Muscle of arm (tissue), 12 donors: ENCODE data around the gene STPG1. TPM values are rescaled to one million over a fixed set of nuclear protein-coding genes. Genes with fewer than 3 reads are reported as not detected.

ENCODE experiments used
- DNase-seq: peaks from one replicate; pipeline ENCODE4 v3.0.0-alpha.2; 2013
- polyA plus RNA-seq, 12 donors: library from polyadenylated mRNA; unstranded; fragments of 120-200 nt; gene quantifications; one replicate each; pipeline ENCODE4 v1.2.1, GENCODE V29; 2013; ENCODE audit not compliant: insufficient read length in 12 of 12

Gene STPG1
- polyA plus RNA-seq, 12 donors = 1.1 to 5.2 (median 1.5) TPM; not detected in 2

GRCh38 chr1:24426744-24427544 is 13.4 kb upstream of the STPG1 start:
- DNase-seq = no peak

GRCh38 chr1:24425922-24426321 is 12.3 kb upstream of the STPG1 start:
- DNase-seq = no peak

GRCh38 chr1:24425441-24425840 is 11.9 kb upstream of the STPG1 start:
- no peak for DNase-seq

GRCh38 chr1:24424990-24425389 is 11.4 kb upstream of the STPG1 start:
- DNase-seq = no peak

- no peak for DNase-seq
Observed at GRCh38 chr1:24424207-24424606, 10.6 kb upstream of the STPG1 start.

- no peak for DNase-seq
Observed at GRCh38 chr1:24421502-24421901, 7.9 kb upstream of the STPG1 start.

GRCh38 chr1:24420547-24420946 is 7.0 kb upstream of the STPG1 start:
- DNase-seq = no peak

GRCh38 chr1:24418898-24419628 is 5.5 kb upstream of the STPG1 start:
- no peak for DNase-seq

GRCh38 chr1:24417681-24418080 is 4.1 kb upstream of the STPG1 start:
- no peak for DNase-seq

GRCh38 chr1:24416666-24417391 is 3.2 kb upstream of the STPG1 start:
- DNase-seq = no peak

- DNase-seq = no peak
Observed at GRCh38 chr1:24415910-24416665, 2.5 kb upstream of the STPG1 start.

- peak; percentile 100 for DNase-seq
Observed at GRCh38 chr1:24415334-24415909, 1.8 kb upstream of the STPG1 start, which contains the start of gene NIPAL3. Gene NIPAL3 (plus strand): TSS chr1:24415802. CDS start chr1:24419548, 3,746 bp downstream.

- DNase-seq = no peak
Observed at GRCh38 chr1:24414775-24415333, 1.3 kb upstream of the STPG1 start.

- DNase-seq = no peak
Observed at GRCh38 chr1:24412408-24412807, 1.2 kb downstream of the STPG1 start.

- DNase-seq = no peak
Observed at GRCh38 chr1:24411963-24412362, 1.6 kb downstream of the STPG1 start.

- no peak for DNase-seq
Observed at GRCh38 chr1:24410750-24411149, 2.8 kb downstream of the STPG1 start.

- DNase-seq = no peak
Observed at GRCh38 chr1:24409535-24409934, 4.0 kb downstream of the STPG1 start.

- no peak for DNase-seq
Observed at GRCh38 chr1:24406788-24407187, 6.8 kb downstream of the STPG1 start.

GRCh38 chr1:24403806-24404205 is 9.8 kb downstream of the STPG1 start:
- no peak for DNase-seq

GRCh38 chr1:24400065-24400464 is 13.5 kb downstream of the STPG1 start:
- no peak for DNase-seq

- DNase-seq = no peak
Observed at GRCh38 chr1:24393892-24394291, 19.7 kb downstream of the STPG1 start.
